Endothelial cell of umbilical vein (primary cell): Measurements from ENCODE around the gene ITGA6.

Source experiments
- EZH2 ChIP-seq: IDR thresholded peaks from 2 replicates; pipeline ENCODE4 v1.6.1; 2012; ENCODE audit warnings: borderline replicate concordance, low read depth, mild to moderate bottlenecking, moderate library complexity, low read length, inconsistent platforms; ENCODE audit not compliant: severe bottlenecking
- FOS ChIP-seq: IDR thresholded peaks from 2 replicates; pipeline ENCODE4 v1.6.1; 2011; ENCODE audit warnings: mild to moderate bottlenecking, low read length, moderate library complexity, borderline replicate concordance; ENCODE audit not compliant: insufficient read depth
- GATA2 ChIP-seq: IDR thresholded peaks from 2 replicates; pipeline ENCODE4 v1.7.0; 2011; ENCODE audit warnings: low read depth, mild to moderate bottlenecking, moderate library complexity, mixed read lengths, low read length; ENCODE audit not compliant: insufficient read length, insufficient read depth
- JUN ChIP-seq: IDR thresholded peaks from 2 replicates; pipeline ENCODE4 v1.6.1; 2011; ENCODE audit warnings: borderline replicate concordance, low read depth; ENCODE audit not compliant: insufficient read length, insufficient read depth
- MYC ChIP-seq: IDR thresholded peaks from one replicate; pipeline ENCODE4 v1.6.1; 2011; ENCODE audit warnings: mild to moderate bottlenecking, low read depth, low read length
- POLR2A ChIP-seq: IDR thresholded peaks from 2 replicates; pipeline ENCODE4 v1.6.1; 2012; ENCODE audit warnings: low read depth, mild to moderate bottlenecking, control low read depth, low read length
- POLR2AphosphoS5 ChIP-seq: IDR thresholded peaks from 2 replicates; pipeline ENCODE4 v1.6.1; 2012; ENCODE audit warnings: low read depth, mild to moderate bottlenecking, control low read depth, low read length, moderate library complexity; ENCODE audit not compliant: insufficient read depth
- TF ChIP-seq, protein P1 (sequence below), 2 donors: IDR thresholded peaks; 1 replicate in 1 of 2; 2 replicates in 1 of 2; pipeline ENCODE4 v1.5.1; 2011; ENCODE audit warnings: low read length in 2 of 2, mild to moderate bottlenecking in 2 of 2, moderate library complexity in 2 of 2, control low read depth in 1 of 2, inconsistent platforms in 1 of 2, low read depth in 1 of 2; ENCODE audit not compliant: insufficient read depth in 1 of 2; ENCODE audit errors: extremely low read depth in 1 of 2
- TF ChIP-seq, protein P2 (sequence below): IDR thresholded peaks from 2 replicates; pipeline ENCODE4 v1.6.1; 2011; ENCODE audit not compliant: insufficient read depth, insufficient read length

DNA sequence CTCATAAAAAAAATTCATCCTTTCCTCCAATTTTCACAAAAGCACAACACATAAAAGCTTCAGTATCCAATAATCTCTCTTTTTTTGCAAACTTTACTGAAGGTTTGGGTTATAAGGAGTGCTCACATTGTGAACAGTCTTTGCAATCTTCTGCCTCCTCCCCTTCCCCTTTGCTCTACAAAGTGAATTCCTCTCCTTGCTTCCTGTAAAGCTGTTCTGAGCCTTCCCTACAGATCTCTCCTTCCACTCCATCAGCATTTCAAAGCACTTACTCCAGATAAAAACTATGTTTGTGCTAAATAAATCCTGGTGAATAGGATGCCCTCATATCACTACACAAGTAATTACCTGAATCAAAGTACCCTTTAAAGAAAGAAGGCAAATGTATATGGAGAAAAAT lies 123.9 kb downstream of the ITGA6 start:
- TF ChIP-seq POLR2A (no peak), POLR2AphosphoS5 (no peak), EZH2 (no peak), FOS (no peak), MYC (no peak), GATA2 (no peak), JUN (no peak)
- TF ChIP-seq, protein P1, sequence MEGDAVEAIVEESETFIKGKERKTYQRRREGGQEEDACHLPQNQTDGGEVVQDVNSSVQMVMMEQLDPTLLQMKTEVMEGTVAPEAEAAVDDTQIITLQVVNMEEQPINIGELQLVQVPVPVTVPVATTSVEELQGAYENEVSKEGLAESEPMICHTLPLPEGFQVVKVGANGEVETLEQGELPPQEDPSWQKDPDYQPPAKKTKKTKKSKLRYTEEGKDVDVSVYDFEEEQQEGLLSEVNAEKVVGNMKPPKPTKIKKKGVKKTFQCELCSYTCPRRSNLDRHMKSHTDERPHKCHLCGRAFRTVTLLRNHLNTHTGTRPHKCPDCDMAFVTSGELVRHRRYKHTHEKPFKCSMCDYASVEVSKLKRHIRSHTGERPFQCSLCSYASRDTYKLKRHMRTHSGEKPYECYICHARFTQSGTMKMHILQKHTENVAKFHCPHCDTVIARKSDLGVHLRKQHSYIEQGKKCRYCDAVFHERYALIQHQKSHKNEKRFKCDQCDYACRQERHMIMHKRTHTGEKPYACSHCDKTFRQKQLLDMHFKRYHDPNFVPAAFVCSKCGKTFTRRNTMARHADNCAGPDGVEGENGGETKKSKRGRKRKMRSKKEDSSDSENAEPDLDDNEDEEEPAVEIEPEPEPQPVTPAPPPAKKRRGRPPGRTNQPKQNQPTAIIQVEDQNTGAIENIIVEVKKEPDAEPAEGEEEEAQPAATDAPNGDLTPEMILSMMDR (IDR thresholded peaks at IDR 0.05; ENCODE audit: extremely low read depth in 1 of 2, insufficient read depth in 1 of 2, low read depth in 1 of 2, low read length in 2 of 2): no peak
- TF ChIP-seq, protein P2, sequence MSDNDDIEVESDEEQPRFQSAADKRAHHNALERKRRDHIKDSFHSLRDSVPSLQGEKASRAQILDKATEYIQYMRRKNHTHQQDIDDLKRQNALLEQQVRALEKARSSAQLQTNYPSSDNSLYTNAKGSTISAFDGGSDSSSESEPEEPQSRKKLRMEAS: no peak
